CD4-positive, alpha-beta T cell (primary cell): ENCODE measurements around the gene MARCHF3. TPM values are rescaled to one million over a fixed set of nuclear protein-coding genes. Genes with fewer than 3 reads are reported as not detected.

Source experiments
- ATAC-seq: fragments of 200-7000 bp; cut with Tn5 transposase; one replicate; pipeline ENCODE4 v1.10.0; 2022; ENCODE audit warnings: mild to moderate bottlenecking; ENCODE audit not compliant: poor library complexity
- CTCF ChIA-PET: fragments of 350-600 bp; sonication (Branson Sonifier 250); formaldehyde crosslinking; loops from one replicate; lab custom pipeline; 2021; ENCODE audit warnings: antibody characterized with exemption, inconsistent platforms; lab: Charles Lee
- POLR2A ChIA-PET: fragments of 350-600 bp; sonication (Branson Sonifier 250); formaldehyde crosslinking; loops from one replicate; lab custom pipeline; 2021; ENCODE audit warnings: antibody characterized with exemption, inconsistent platforms; lab: Charles Lee
- DNase-seq, 14 experiments: peaks; one replicate each; pipeline ENCODE4 v3.0.0-alpha.2; 2013 to 2020; ENCODE audit warnings: mixed read lengths in 2 of 14
- H3K27ac ChIP-seq, 2 donors: one replicate each; pipeline versions ENCODE4 v1.5.1 to v1.7.0; 2013; ENCODE audit warnings: low read length in 2 of 2, low read depth in 1 of 2, mild to moderate bottlenecking in 1 of 2
- H3K27me3 ChIP-seq, 2 experiments: 1 replicate in 1 of 2; 2 replicates in 1 of 2; pipeline versions ENCODE4 v1.6.1 to v1.7.0; 2013; ENCODE audit warnings: low read length in 2 of 2, control low read depth in 1 of 2, mild to moderate bottlenecking in 1 of 2, moderate library complexity in 1 of 2; ENCODE audit not compliant: insufficient read depth in 2 of 2, control insufficient read depth in 1 of 2
- H3K36me3 ChIP-seq: one replicate; pipeline ENCODE4 v1.6.1; 2013; ENCODE audit warnings: low read length, control low read depth; ENCODE audit not compliant: insufficient read depth
- H3K4me1 ChIP-seq: one replicate; pipeline ENCODE4 v1.6.1; 2013; ENCODE audit warnings: low read length, control low read depth; ENCODE audit not compliant: insufficient read depth
- H3K4me3 ChIP-seq: one replicate; pipeline ENCODE4 v1.5.1; 2013; ENCODE audit warnings: mild to moderate bottlenecking, low read length, moderate library complexity
- H3K9me3 ChIP-seq, 2 experiments: 1 replicate in 1 of 2; 2 replicates in 1 of 2; pipeline versions ENCODE4 v1.6.1 to v1.7.0; 2013; ENCODE audit warnings: low read length in 2 of 2, mild to moderate bottlenecking in 2 of 2, control low read depth in 1 of 2, moderate library complexity in 1 of 2; ENCODE audit not compliant: control insufficient read depth in 1 of 2, insufficient read depth in 1 of 2
- H3K27ac Mint-ChIP-seq: one replicate; pipeline ENCODE4 v1.8.0; 2020; ENCODE audit warnings: mixed read lengths
- H3K27me3 Mint-ChIP-seq: one replicate; pipeline ENCODE4 v1.8.0; 2021; ENCODE audit warnings: mixed read lengths
- H3K36me3 Mint-ChIP-seq: one replicate; pipeline ENCODE4 v1.8.0; 2021; ENCODE audit warnings: low read depth, mixed read lengths
- H3K4me1 Mint-ChIP-seq: one replicate; pipeline ENCODE4 v1.8.0; 2021; ENCODE audit warnings: low read depth, mixed read lengths
- H3K4me3 Mint-ChIP-seq: one replicate; pipeline ENCODE4 v1.8.0; 2020; ENCODE audit warnings: mild to moderate bottlenecking, mixed read lengths
- H3K9me3 Mint-ChIP-seq: one replicate; pipeline ENCODE4 v1.8.0; 2020; ENCODE audit warnings: mixed read lengths
- CTCF ChIP-seq: fragments of 200-600 bp; IDR thresholded peaks from one replicate; pipeline ENCODE4 v1.8.0; 2022; ENCODE audit warnings: antibody characterized with exemption, mild to moderate bottlenecking
- intact Hi-C, 2 experiments: fragments of 100-400 bp; cut with DNase I in 1 of 2; cut with micrococcal nuclease in 1 of 2; formaldehyde crosslinking; loops; one replicate each; pipeline versions ENCODE4 v1.15.1 to v1.9.0; 2023 to 2025; cut with DNase I, micrococcal nuclease
- total RNA-seq, 174 experiments: library from RNA in 2 of 174; stranded (reverse) in 2 of 174; gene quantifications; one replicate each; pipeline ENCODE4 v1.2.3 and lab custom pipeline; 2021 to 2026

The MARCHF3 gene
- total RNA-seq, 2 experiments from 2014 or later = 5.2 to 6.2 TPM

- DNase-seq = no peak
- Mint-ChIP-seq H3K27ac (no peak overlapping the region), H3K27me3 (no peaks in the 10 kb centered on the region), H3K9me3 (no peaks in the 10 kb centered on the region), H3K36me3 (no peaks in the 10 kb centered on the region), H3K4me1 (peaks cover 9% of the 10 kb centered on the region), H3K4me3 (no peak overlapping the region)
- no peaks in the 10 kb centered on the region for H3K36me3 ChIP-seq
- ChIA-PET CTCF (no interaction called here), POLR2A (no interaction called here)
- ATAC-seq = no peak
- intact Hi-C loops = loop anchor here in 1 of 2 experiments (5.0 kb wide), 1 partner anchor 114 kb away; no protein-coding TSS in a partner anchor
- no peak for TF ChIP-seq CTCF
- no peaks in the 10 kb centered on the region for H3K4me1 ChIP-seq
- H3K27me3 ChIP-seq = no peaks in the 10 kb centered on the region
- H3K4me3 ChIP-seq = no peak overlapping the region
- H3K9me3 ChIP-seq = no peaks in the 10 kb centered on the region
- H3K27ac ChIP-seq = no peak overlapping the region
These were observed 48.7 kb downstream of the MARCHF3 start for GRCh38 chr5:126981701-126982100.

GRCh38 chr5:126981222-126981621 is 49.1 kb downstream of the MARCHF3 start:
- no peaks in the 10 kb centered on the region for H3K36me3 ChIP-seq
- TF ChIP-seq CTCF = no peak
- H3K27ac ChIP-seq = no peak overlapping the region
- Mint-ChIP-seq H3K27ac (no peak overlapping the region), H3K4me3 (no peak overlapping the region), H3K36me3 (no peaks in the 10 kb centered on the region), H3K4me1 (peaks cover 11% of the 10 kb centered on the region), H3K27me3 (no peaks in the 10 kb centered on the region), H3K9me3 (no peaks in the 10 kb centered on the region)
- ATAC-seq = no peak
- no peak overlapping the region for H3K4me3 ChIP-seq
- CTCF ChIA-PET = no interaction called here
- intact Hi-C loops = loop anchor here in 1 of 2 experiments (5.0 kb wide), 1 partner anchor 114 kb away; no protein-coding TSS in a partner anchor
- POLR2A ChIA-PET = no interaction called here
- H3K4me1 ChIP-seq = no peaks in the 10 kb centered on the region
- no peaks in the 10 kb centered on the region for H3K9me3 ChIP-seq
- H3K27me3 ChIP-seq = no peaks in the 10 kb centered on the region
- no peak for DNase-seq

- Mint-ChIP-seq H3K36me3 (no peaks in the 10 kb centered on the region), H3K4me1 (peaks cover 25% of the 10 kb centered on the region), H3K27me3 (no peaks in the 10 kb centered on the region), H3K9me3 (no peaks in the 10 kb centered on the region), H3K4me3 (no peak overlapping the region), H3K27ac (no peak overlapping the region)
- H3K4me3 ChIP-seq = no peak overlapping the region
- no peaks in the 10 kb centered on the region for H3K36me3 ChIP-seq
- H3K27me3 ChIP-seq = no peaks in the 10 kb centered on the region
- ChIA-PET POLR2A (no interaction called here), CTCF (no interaction called here)
- ATAC-seq (no peak), DNase-seq (no peak)
- H3K4me1 ChIP-seq = peaks cover 2% of the 10 kb centered on the region
- no peaks in the 10 kb centered on the region for H3K9me3 ChIP-seq
- no peak for TF ChIP-seq CTCF
- H3K27ac ChIP-seq = no peak overlapping the region
- intact Hi-C loops = no loop called here
These were observed 52.1 kb downstream of the MARCHF3 start for GRCh38 chr5:126978258-126978657.
